ENCODE data around the gene SASH3. TPM values are rescaled to one million over a fixed set of nuclear protein-coding genes. Genes with fewer than 3 reads are reported as not detected.

SASH3 gene
- total RNA-seq, 1 experiment from 2014 or later = not detected

GRCh38 chrX:129784371-129784770 lies 4.6 kb downstream of the SASH3 start:
- Histone ChIP-seq H2AFZ (ENCODE audit: low read length) (no peak overlapping the region), H3K27me3 (ENCODE audit: low read length) (no peaks in the 10 kb centered on the region), H4K20me1 (ENCODE audit: low read length) (no peaks in the 10 kb centered on the region), H3K9me3 (ENCODE audit: low read length) (no peaks in the 10 kb centered on the region), H3K4me3 (ENCODE audit: low read length) (no peak overlapping the region), H3K27ac (ENCODE audit: low read length) (no peak overlapping the region), H3K4me1 (ENCODE audit: insufficient read depth, low read length) (no peaks in the 10 kb centered on the region), H3K9me2 (replicated peaks; ENCODE audit: low read length) (no peaks in the 10 kb centered on the region), H3K79me2 (ENCODE audit: low read length) (no peaks in the 10 kb centered on the region), H3K9ac (ENCODE audit: low read length) (no peak overlapping the region), H3F3A (ENCODE audit: low read length, unreplicated experiment) (no peaks in the 10 kb centered on the region), H3K36me3 (ENCODE audit: low read depth, low read length) (no peaks in the 10 kb centered on the region), H3K4me2 (ENCODE audit: low read length) (no peak overlapping the region)
- no peak for ATAC-seq
- TF ChIP-seq CTCF (conservative IDR thresholded peaks at IDR 0.05; ENCODE audit: low read depth, low read length) = no peak
- no peak for TF ChIP-seq EZH2phosphoT487 (IDR thresholded peaks at IDR 0.05; ENCODE audit: borderline replicate concordance, low read length)
- TF ChIP-seq EZH2 (IDR thresholded peaks at IDR 0.05; ENCODE audit: low read length, unreplicated experiment) = no peak
- DNase-seq = no peak
- intact Hi-C loops (cut with micrococcal nuclease) = no loop called here
- CTCF ChIA-PET = no interaction called here
- POLR2A ChIA-PET (ENCODE audit: unreplicated experiment) = no interaction called here
- BruUV-seq (replicated peaks) = no TSS peak

DNA sequence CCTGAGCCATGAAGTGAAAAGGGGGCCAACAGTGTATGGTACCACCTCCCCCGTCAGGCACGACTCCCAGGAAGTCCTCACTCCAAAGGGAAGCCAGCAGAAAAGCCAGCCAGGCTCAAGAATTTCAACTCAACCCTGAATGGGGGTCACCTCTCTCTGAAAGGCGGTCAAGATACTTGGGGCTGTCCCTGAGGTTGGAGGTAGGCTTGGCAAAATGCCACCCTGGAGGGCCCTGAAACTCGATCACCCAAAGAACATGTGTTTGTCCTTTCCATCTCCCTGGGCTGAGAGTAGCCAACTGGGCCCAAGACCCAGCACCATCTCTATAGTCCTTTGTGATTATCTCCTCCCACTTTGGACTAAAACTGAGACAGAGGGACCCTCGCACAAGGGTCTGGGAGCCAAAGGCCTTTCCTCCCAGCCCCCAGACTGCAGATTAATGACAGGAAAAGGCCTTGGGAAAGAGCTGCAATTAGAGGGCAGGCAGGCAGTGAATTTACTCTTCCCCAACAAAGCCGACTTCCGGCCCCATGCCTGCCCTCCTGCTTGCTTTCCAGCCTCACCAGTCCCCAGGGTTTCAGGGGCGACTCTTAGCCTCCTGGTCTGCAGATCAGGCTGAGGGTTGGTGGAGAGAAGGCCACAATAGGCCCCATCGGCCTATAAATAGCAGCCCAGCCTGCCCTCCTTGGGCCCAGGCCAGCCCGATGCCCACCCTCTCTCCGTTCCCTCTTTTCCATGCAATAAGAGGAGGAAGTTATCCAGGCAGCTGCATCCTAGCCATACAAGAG lies 5.6 kb downstream of the SASH3 start:
- BruUV-seq (replicated peaks) = no TSS peak
- Histone ChIP-seq H3K27me3 (ENCODE audit: low read length) (no peaks in the 10 kb centered on the region), H4K20me1 (ENCODE audit: low read length) (no peaks in the 10 kb centered on the region), H3F3A (ENCODE audit: low read length, unreplicated experiment) (no peaks in the 10 kb centered on the region), H3K4me2 (ENCODE audit: low read length) (no peak overlapping the region), H3K9me2 (replicated peaks; ENCODE audit: low read length) (no peaks in the 10 kb centered on the region), H3K9me3 (ENCODE audit: low read length) (no peaks in the 10 kb centered on the region), H3K36me3 (ENCODE audit: low read depth, low read length) (no peaks in the 10 kb centered on the region), H3K4me1 (ENCODE audit: insufficient read depth, low read length) (no peaks in the 10 kb centered on the region), H3K27ac (ENCODE audit: low read length) (no peak overlapping the region), H2AFZ (ENCODE audit: low read length) (no peak overlapping the region), H3K9ac (ENCODE audit: low read length) (no peak overlapping the region), H3K79me2 (ENCODE audit: low read length) (no peaks in the 10 kb centered on the region), H3K4me3 (ENCODE audit: low read length) (no peak overlapping the region)
- TF ChIP-seq EZH2 (IDR thresholded peaks at IDR 0.05; ENCODE audit: low read length, unreplicated experiment) (no peak), CTCF (conservative IDR thresholded peaks at IDR 0.05; ENCODE audit: low read depth, low read length) (no peak), EZH2phosphoT487 (IDR thresholded peaks at IDR 0.05; ENCODE audit: borderline replicate concordance, low read length) (no peak)
- POLR2A ChIA-PET (ENCODE audit: unreplicated experiment) = no interaction called here
- intact Hi-C loops (cut with micrococcal nuclease) = no loop called here
- ATAC-seq (no peak), DNase-seq (no peak)
- CTCF ChIA-PET = no interaction called here

DNA sequence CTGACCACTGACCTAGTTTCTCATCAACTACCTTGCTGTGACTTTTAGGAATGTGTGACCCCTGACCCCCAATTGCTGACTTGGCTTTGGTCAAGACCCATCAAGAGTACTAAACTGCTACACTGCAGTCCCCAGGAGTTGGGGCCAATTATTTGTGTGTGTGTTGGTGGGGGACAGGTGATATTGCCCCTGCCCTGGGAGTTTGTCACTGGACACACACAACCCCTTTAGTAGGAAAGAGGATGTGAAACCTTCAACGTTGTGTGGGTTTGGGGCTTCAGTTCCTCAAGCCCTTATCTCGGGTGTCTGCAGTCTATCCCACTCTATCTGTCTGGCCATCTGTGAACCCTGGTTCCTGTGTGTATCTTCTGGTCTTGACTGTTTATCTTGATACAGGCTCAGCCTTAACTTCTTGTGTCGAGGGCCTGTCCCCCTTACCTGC lies 6.5 kb downstream of the SASH3 start:
- no peak for DNase-seq

More for the DNA sequence above, 6.5 kb downstream of the SASH3 start:
- no TSS peak for BruUV-seq (replicated peaks)
- no peaks in the 10 kb centered on the region for H4K20me1 ChIP-seq (ENCODE audit: low read length)
- H3K9me3 ChIP-seq (ENCODE audit: low read length) = no peaks in the 10 kb centered on the region
- no peaks in the 10 kb centered on the region for H3K27me3 ChIP-seq (ENCODE audit: low read length)
- no peak overlapping the region for H2AFZ ChIP-seq (ENCODE audit: low read length)
- H3K79me2 ChIP-seq (ENCODE audit: low read length) = no peaks in the 10 kb centered on the region
- TF ChIP-seq CTCF (conservative IDR thresholded peaks at IDR 0.05; ENCODE audit: low read depth, low read length) = no peak
- no peak for TF ChIP-seq EZH2 (IDR thresholded peaks at IDR 0.05; ENCODE audit: low read length, unreplicated experiment)
- TF ChIP-seq EZH2phosphoT487 (IDR thresholded peaks at IDR 0.05; ENCODE audit: borderline replicate concordance, low read length) = no peak
- CTCF ChIA-PET = no interaction called here
- POLR2A ChIA-PET (ENCODE audit: unreplicated experiment) = no interaction called here
- ATAC-seq = no peak
- no peaks in the 10 kb centered on the region for H3F3A ChIP-seq (ENCODE audit: low read length, unreplicated experiment)
- H3K27ac ChIP-seq (ENCODE audit: low read length) = no peak overlapping the region
- H3K4me3 ChIP-seq (ENCODE audit: low read length) = no peak overlapping the region
- H3K4me1 ChIP-seq (ENCODE audit: insufficient read depth, low read length) = no peaks in the 10 kb centered on the region
- no peaks in the 10 kb centered on the region for H3K36me3 ChIP-seq (ENCODE audit: low read depth, low read length)
- no peak overlapping the region for H3K9ac ChIP-seq (ENCODE audit: low read length)
- H3K9me2 ChIP-seq (replicated peaks; ENCODE audit: low read length) = no peaks in the 10 kb centered on the region
- H3K4me2 ChIP-seq (ENCODE audit: low read length) = no peak overlapping the region
- intact Hi-C loops (cut with micrococcal nuclease) = no loop called here
